ENCODE results near the gene AOX1. TPM values are rescaled to one million over a fixed set of nuclear protein-coding genes. Genes with fewer than 3 reads are reported as not detected.

AOX1 gene
- total RNA-seq, 1 experiment from 2014 or later: 3.0 TPM

GRCh38 chr2:200708943-200709342, 123.1 kb downstream of the AOX1 start:
- DNase-seq (ENCODE audit: low read depth, low spot score) (no peak), ATAC-seq (no peak)
- H3K9me3 ChIP-seq (ENCODE audit: control insufficient read depth, insufficient read depth, low read depth, low read length): no peaks in the 10 kb centered on the region
- in situ Hi-C loops (cut with HindIII; ENCODE audit: low pct_unique_long_range_greater_than_20kb, low sequenced_read_pairs) (no loop called here), intact Hi-C loops (cut with micrococcal nuclease; ENCODE audit: unreplicated experiment) (no loop called here)
- TF ChIP-seq CTCF (IDR thresholded peaks at IDR 0.05) (no peak), SIN3A (IDR thresholded peaks at IDR 0.05; ENCODE audit: borderline replicate concordance, insufficient read depth, low read depth, low read length) (no peak), REST (IDR thresholded peaks at IDR 0.05; ENCODE audit: insufficient read depth in 1 of 2, low read depth in 2 of 2, low read length in 1 of 2) (no peak), TCF7L2 (IDR thresholded peaks at IDR 0.05; ENCODE audit: low read depth, low read length) (no peak), POLR2AphosphoS5 (IDR thresholded peaks at IDR 0.05; ENCODE audit: low read depth, low read length) (no peak)
- H3K4me3 ChIP-seq (ENCODE audit: low read depth in 2 of 2, low read length in 2 of 2): no peak overlapping the region
- no peaks in the 10 kb centered on the region for H3K36me3 ChIP-seq (ENCODE audit: control insufficient read depth, insufficient read depth, low read length)
- no peak overlapping the region for H3K27ac ChIP-seq (ENCODE audit: low read length)
- CTCF ChIA-PET: no interaction called here
- H3K27me3 ChIP-seq (ENCODE audit: control insufficient read depth, insufficient read depth, low read length): no peaks in the 10 kb centered on the region
- POLR2A ChIA-PET: no interaction called here
- no TSS peak for BruUV-seq (replicated peaks)
- peaks cover 3% of the 10 kb centered on the region for H3K4me1 ChIP-seq (ENCODE audit: control insufficient read depth, insufficient read depth, low read length)

GRCh38 chr2:200713003-200713703, 127.3 kb downstream of the AOX1 start:
- in situ Hi-C loops (cut with HindIII; ENCODE audit: low pct_unique_long_range_greater_than_20kb, low sequenced_read_pairs): no loop called here
- Histone ChIP-seq H3K27ac (ENCODE audit: low read length) (peak overlapping the region; percentile 78), H3K4me3 (ENCODE audit: low read depth in 2 of 2, low read length in 2 of 2) (peak overlapping the region; percentile 39 to 55), H3K36me3 (ENCODE audit: control insufficient read depth, insufficient read depth, low read length) (no peaks in the 10 kb centered on the region), H3K9me3 (ENCODE audit: control insufficient read depth, insufficient read depth, low read depth, low read length) (no peaks in the 10 kb centered on the region), H3K4me1 (ENCODE audit: control insufficient read depth, insufficient read depth, low read length) (peaks cover 3% of the 10 kb centered on the region), H3K27me3 (ENCODE audit: control insufficient read depth, insufficient read depth, low read length) (no peaks in the 10 kb centered on the region)
- peak; percentile 92 for DNase-seq (ENCODE audit: low read depth, low spot score)
- ChIA-PET POLR2A (interaction anchor here (0.6 to 0.7 kb wide), 4 partner anchors 20 to 119 kb away, joined by 3 to 7 read pairs (median 4); no protein-coding TSS in a partner anchor), CTCF (interaction anchor here (0.6 to 1.1 kb wide), 6 partner anchors 11 to 458 kb away, joined by 3 to 18 read pairs (median 6); no protein-coding TSS in a partner anchor)
- TF ChIP-seq TCF7L2 (IDR thresholded peaks at IDR 0.05; ENCODE audit: low read depth, low read length) (no peak), CTCF (IDR thresholded peaks at IDR 0.05) (peak; percentile 91), SIN3A (IDR thresholded peaks at IDR 0.05; ENCODE audit: borderline replicate concordance, insufficient read depth, low read depth, low read length) (no peak), REST (IDR thresholded peaks at IDR 0.05; ENCODE audit: insufficient read depth in 1 of 2, low read depth in 2 of 2, low read length in 1 of 2) (0 out of 4 replicates have a peak, but pooled peaks of 1 of the 2 experiments have one; percentile 22), POLR2AphosphoS5 (IDR thresholded peaks at IDR 0.05; ENCODE audit: low read depth, low read length) (0 out of 2 replicates have a peak, but pooled peaks have one; percentile 37)
- intact Hi-C loops (cut with micrococcal nuclease; ENCODE audit: unreplicated experiment): loop anchor here (2.0 to 5.0 kb wide), 2 partner anchors 98 to 149 kb away; partner anchors contain the start of genes BZW1 and CLK1
- no TSS peak for BruUV-seq (replicated peaks)
- peak; percentile 97 for ATAC-seq

Data from Panc1 (cell line).